ENCODE data around the gene ZNF684.
"Not testable (repeated sequence)": the region's sequence is repeated elsewhere in the genome, so short reads cannot be mapped to it uniquely, and the experiment has no call there.

The ZNF684 gene

DNA sequence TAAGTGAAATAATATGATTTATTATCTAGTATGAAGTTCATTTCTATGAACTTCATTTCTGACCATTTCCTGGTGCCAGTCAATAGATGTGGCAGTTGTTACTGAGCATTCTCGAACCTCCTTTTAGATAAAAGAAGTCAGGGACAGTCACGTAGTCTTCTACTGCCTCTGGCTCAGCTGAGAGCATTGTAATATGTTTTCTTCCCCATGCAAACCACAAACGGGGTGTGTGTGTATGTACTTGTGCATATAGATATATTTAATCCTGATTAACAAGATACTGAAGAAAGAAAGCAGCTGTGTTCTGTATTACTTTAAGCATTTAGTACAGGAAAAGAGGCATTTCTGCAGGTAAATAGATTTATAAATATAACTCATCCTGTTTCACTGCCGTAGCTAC is 21.6 kb downstream of the ZNF684 start:
- Mint-ChIP-seq H3K4me3 (no peak overlapping the region), H3K36me3 (peaks cover 8 to 9% of the 10 kb centered on the region in 2 donors)

DNA sequence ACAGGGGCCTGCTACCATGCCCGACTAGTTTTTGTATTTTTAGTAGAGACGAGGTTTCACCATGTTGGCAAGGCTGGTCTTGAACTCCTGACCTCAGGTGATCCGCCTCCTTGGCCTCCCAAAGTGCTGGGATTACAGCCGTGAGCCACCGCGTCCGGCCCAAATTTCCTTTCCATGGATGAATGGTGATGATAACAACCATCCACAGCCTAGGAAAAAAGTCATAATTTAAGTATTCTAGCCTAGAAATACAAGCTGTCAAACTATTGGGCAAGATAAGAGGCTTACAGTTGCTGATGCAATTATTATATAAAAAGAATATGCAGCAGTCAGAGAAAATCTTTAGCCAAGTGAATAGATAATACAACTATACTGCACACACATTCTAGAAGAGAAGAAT is 23.4 kb downstream of the ZNF684 start:
- not testable (repeated sequence) for ATAC-seq (replicated peaks); H3K9me3 Mint-ChIP-seq; H3K36me3 Mint-ChIP-seq; H3K27me3 Mint-ChIP-seq; DNase-seq; H3K27ac Mint-ChIP-seq; H3K4me3 Mint-ChIP-seq; H3K4me1 Mint-ChIP-seq

More for the DNA sequence above, 21.6 kb downstream of the ZNF684 start:
- Mint-ChIP-seq H3K27me3 (no peaks in the 10 kb centered on the region), H3K4me1 (no peaks in the 10 kb centered on the region), H3K27ac (no peak overlapping the region), H3K9me3 (peaks cover 0 to 4% of the 10 kb centered on the region in 2 donors)
- ATAC-seq (replicated peaks) (no peak), DNase-seq (no peak)

DNA sequence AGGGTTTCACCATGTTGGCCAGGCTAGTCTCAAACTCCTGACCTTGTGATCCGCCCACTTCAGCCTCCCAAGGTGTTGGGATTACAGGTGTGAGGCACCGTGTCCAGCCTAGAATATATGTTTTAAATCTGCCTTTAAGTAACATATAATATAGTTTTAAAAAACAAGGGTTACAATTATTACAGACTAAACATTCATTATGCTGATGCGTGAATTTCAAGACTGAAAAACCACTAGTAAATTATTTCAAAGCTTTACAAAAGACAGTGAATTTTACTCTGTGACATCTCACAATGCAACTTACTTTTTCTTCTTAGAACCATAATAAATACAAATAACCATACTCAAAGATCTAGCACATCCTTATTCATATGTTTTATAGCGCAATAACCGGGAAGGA is 24.7 kb downstream of the ZNF684 start:
- no peak overlapping the region for H3K4me3 Mint-ChIP-seq
- no peak for DNase-seq
- ATAC-seq (replicated peaks) = no peak
- peaks cover 0 to 4% of the 10 kb centered on the region in 2 donors for H3K9me3 Mint-ChIP-seq
- H3K36me3 Mint-ChIP-seq = no peaks in the 10 kb centered on the region
- H3K4me1 Mint-ChIP-seq = no peaks in the 10 kb centered on the region
- no peaks in the 10 kb centered on the region for H3K27me3 Mint-ChIP-seq
- no peak overlapping the region for H3K27ac Mint-ChIP-seq

DNA sequence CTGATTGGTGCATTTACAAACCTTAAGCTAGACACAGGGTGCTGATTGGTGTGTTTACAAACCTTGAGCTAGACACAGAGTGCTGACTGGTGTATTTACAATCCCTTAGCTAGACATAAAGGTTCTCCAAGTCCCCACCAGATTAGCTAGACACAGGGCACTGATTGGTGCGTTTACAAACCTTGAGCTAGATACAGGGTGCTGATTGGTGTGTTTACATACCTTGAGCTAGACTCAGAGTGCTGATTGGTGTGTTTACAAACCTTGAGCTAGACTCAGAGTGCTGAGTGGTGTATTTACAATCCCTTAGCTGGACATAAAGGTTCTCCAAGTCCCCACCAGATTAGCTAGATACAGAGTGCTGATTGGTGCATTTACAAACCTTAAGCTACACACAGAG is 26.8 kb downstream of the ZNF684 start:
- not testable (repeated sequence) for DNase-seq; ATAC-seq (replicated peaks); H3K36me3 Mint-ChIP-seq; H3K4me1 Mint-ChIP-seq; H3K27me3 Mint-ChIP-seq; H3K4me3 Mint-ChIP-seq; H3K27ac Mint-ChIP-seq; H3K9me3 Mint-ChIP-seq

DNA sequence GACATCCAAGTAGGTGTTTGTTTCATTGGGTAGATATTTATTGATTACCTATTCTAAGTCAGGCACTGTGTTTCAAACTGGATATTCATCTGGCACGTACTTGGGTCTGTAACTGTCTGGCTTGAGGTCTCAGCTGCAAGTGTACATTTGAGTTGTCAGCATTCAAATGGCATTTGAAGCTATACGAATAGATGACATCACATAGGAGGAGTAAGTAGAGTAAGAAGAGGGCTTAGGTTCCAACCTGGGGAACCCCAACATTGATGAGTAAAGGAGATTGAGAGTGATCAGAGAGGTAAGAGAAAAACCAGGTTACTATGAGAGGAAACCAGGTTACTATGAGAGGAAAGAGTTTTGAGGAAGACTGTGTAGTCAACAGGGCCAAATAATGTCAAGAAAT is 30.7 kb downstream of the ZNF684 start:
- H3K4me1 Mint-ChIP-seq = no peaks in the 10 kb centered on the region
- H3K9me3 Mint-ChIP-seq = peaks cover 5% of the 10 kb centered on the region in 2 donors
- peaks cover 13 to 20% of the 10 kb centered on the region in 2 donors for H3K27me3 Mint-ChIP-seq
- no peak for DNase-seq
- H3K27ac Mint-ChIP-seq = no peak overlapping the region
- no peak for ATAC-seq (replicated peaks)
- H3K4me3 Mint-ChIP-seq = no peak overlapping the region
- H3K36me3 Mint-ChIP-seq = no peaks in the 10 kb centered on the region

DNA sequence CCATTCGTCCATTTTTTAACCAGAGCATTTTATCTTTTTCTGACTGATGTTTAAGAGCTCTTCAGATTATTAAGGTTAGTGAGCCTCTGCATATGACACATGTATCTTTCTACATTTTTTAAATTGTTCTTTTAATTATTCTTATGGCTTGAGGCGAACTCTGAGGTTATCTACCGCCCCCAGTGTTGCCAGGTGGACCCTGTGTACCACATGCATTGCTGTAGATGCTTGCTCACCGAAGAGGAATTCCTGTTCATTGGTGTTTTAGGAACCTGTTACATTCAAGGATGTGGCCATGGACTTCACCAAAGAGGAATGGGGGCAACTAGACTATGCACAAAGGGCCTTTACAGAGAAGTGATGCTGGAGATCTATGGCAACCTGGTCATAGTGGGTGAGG is 31.8 kb downstream of the ZNF684 start:
- Mint-ChIP-seq H3K36me3 (no peaks in the 10 kb centered on the region), H3K27me3 (peaks cover 13 to 20% of the 10 kb centered on the region in 2 donors), H3K9me3 (peaks cover 3 to 5% of the 10 kb centered on the region in 2 donors), H3K27ac (no peak overlapping the region), H3K4me1 (no peaks in the 10 kb centered on the region), H3K4me3 (no peak overlapping the region)
- ATAC-seq (replicated peaks) (no peak), DNase-seq (no peak)

DNA sequence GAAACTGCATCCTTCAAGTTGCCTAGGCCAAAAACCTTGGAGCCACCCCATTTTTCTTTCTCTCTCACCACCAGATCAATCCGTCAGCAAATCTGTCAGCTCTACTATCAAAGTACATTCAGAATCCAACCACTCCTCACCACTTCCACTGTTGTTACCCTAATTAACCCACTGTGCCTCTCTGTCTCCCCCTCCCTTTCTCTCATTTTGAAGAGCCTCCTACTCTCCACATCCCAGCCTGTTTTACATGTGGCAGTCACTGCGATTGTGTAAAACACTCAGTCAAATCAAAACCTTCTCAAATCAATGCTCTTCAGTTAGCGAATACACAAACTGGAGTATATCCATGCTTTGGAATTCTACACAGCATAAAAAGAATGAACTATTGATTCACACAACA is 33.1 kb downstream of the ZNF684 start:
- Mint-ChIP-seq H3K4me3 (no peak overlapping the region), H3K27ac (no peak overlapping the region), H3K27me3 (peaks cover 13 to 20% of the 10 kb centered on the region in 2 donors), H3K4me1 (no peaks in the 10 kb centered on the region), H3K36me3 (no peaks in the 10 kb centered on the region), H3K9me3 (peaks cover 2 to 5% of the 10 kb centered on the region in 2 donors)
- DNase-seq (no peak), ATAC-seq (replicated peaks) (no peak)

DNA sequence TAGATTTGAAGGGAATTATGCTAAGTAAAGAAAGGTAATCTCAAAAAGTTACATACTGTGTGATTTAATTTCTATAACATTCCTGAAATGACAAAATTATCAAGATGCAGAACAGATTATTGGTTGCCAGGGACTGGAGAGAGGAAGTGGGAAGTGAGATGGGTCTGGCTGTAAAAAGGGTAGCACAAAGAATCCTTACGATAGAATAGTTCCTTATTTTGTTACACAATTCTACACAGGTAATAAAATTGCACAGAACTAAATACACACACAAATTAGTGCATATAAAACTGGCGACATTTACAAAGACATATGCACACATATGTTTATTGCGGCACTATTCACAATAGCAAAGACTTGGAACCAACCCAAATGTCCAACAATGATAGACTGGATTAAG is 33.5 kb downstream of the ZNF684 start:
- Mint-ChIP-seq H3K27ac (no peak overlapping the region), H3K4me3 (no peak overlapping the region), H3K4me1 (no peaks in the 10 kb centered on the region), H3K36me3 (no peaks in the 10 kb centered on the region), H3K9me3 (peaks cover 2 to 5% of the 10 kb centered on the region in 2 donors), H3K27me3 (peaks cover 13 to 20% of the 10 kb centered on the region in 2 donors)
- no peak for ATAC-seq (replicated peaks)
- no peak for DNase-seq

DNA sequence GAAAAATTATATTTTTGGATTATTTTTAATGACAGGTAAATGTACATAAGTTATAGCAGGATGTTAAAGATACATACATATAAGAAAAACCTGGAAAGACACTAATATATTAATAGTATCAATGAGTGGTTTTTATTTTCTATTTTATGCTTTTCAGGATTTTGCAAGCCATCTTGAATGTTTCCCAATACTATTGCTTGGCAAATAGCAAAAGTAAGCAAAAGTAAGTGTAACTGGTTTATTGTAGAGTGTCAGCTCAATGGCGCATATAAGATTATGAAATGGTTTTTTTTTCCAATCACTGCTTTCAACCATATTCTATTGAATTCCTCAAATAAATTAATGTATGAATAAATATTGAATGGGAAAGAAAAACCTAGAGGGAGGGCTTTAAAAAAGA is 36.4 kb downstream of the ZNF684 start:
- Mint-ChIP-seq H3K9me3 (peaks cover 2 to 5% of the 10 kb centered on the region in 2 donors), H3K27ac (no peak overlapping the region), H3K27me3 (peaks cover 10 to 13% of the 10 kb centered on the region in 2 donors), H3K36me3 (no peaks in the 10 kb centered on the region), H3K4me3 (no peak overlapping the region), H3K4me1 (no peaks in the 10 kb centered on the region)
- ATAC-seq (replicated peaks) (no peak), DNase-seq (no peak)

DNA sequence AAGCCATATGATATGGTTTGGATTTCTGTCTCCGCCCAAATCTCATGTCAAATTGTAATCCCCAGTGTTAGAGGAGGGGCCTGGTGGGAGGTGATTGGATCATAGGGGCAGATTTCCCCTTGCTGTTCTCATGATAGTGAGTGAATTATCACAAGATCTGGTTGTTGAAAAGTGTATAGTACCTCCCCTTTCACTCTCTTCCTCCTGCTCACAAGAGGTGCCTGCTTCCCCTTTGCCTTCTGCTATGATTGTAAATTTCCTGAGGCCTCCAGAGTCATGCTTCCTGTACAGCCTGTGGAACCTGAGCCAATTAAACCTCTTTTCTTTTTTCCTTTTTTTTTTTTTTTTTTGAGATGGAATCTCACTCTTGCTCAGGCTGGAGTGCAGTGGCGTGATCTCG is 43.4 kb downstream of the ZNF684 start:
- not testable (repeated sequence) for H3K4me3 Mint-ChIP-seq; DNase-seq; H3K27ac Mint-ChIP-seq; H3K9me3 Mint-ChIP-seq; H3K27me3 Mint-ChIP-seq; H3K4me1 Mint-ChIP-seq; ATAC-seq (replicated peaks); H3K36me3 Mint-ChIP-seq

DNA sequence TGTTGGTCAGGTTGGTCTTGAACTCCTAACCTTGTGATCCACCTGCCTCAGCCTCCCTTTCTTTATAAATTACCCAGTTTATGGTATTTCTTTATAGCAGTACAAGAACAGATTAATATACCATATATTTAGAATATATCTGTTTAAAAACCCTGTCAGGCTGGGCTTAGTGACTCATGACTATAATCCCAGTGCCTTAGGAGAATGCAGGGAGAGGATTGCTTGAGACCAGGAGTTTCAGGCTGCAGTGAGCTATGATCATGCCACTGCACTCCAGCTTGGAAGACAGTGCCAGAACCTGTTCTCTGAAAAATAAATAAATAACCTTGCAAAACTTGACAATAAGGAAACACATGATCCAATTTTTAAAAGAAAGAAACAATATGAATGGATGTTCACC is 43.9 kb downstream of the ZNF684 start:
- peaks cover 8 to 9% of the 10 kb centered on the region in 2 donors for H3K27me3 Mint-ChIP-seq

DNA sequence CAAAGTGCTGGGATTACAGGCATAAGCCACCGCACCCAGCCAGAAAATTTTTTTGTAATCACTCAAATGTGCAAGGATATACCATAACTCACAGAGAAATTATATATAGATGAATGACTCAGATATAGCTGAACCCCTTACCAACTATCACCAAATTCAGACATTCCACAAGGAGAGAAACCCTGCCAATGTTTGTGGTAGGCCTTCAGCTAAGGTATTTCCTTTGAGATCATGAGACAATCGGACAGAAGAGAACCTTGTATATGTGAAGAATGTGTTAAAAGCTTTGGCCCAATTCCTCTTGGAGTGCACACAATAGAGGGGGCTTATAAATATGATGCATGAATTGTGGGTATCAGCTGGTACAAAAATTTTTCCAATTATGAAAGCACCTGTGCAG is 50.7 kb downstream of the ZNF684 start:
- H3K36me3 Mint-ChIP-seq = no peaks in the 10 kb centered on the region

More for the DNA sequence above, 43.9 kb downstream of the ZNF684 start:
- Mint-ChIP-seq H3K27ac (no peak overlapping the region), H3K9me3 (peaks cover 0 to 2% of the 10 kb centered on the region in 2 donors), H3K36me3 (no peaks in the 10 kb centered on the region), H3K4me1 (no peaks in the 10 kb centered on the region), H3K4me3 (no peak overlapping the region)
- DNase-seq (no peak), ATAC-seq (replicated peaks) (no peak)

DNA sequence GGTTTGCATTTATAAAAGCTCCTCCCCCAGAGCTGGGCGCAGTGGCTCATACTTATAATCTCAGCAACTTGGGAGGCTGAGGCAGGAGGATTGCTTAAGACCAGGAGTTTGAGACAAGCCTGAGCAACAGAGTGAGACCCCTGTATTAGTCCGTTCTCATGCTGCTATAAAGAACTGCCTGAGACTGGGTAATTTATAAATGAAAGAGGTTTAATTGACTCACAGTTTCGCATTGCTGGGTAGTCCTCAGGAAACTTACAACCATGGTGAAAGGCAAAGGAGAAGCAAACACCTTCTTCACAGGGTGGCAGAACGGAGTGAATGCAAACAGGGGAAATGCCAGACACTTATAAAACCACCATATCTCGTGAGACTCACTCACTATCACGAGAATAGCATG is 52.5 kb downstream of the ZNF684 start:
- Mint-ChIP-seq H3K4me3 (no peak overlapping the region), H3K4me1 (no peaks in the 10 kb centered on the region), H3K27me3 (peaks cover 4 to 15% of the 10 kb centered on the region in 2 donors), H3K9me3 (no peaks in the 10 kb centered on the region), H3K27ac (no peak overlapping the region), H3K36me3 (no peaks in the 10 kb centered on the region)
- ATAC-seq (replicated peaks) (no peak), DNase-seq (no peak)

More for the DNA sequence above, 50.7 kb downstream of the ZNF684 start:
- Mint-ChIP-seq H3K9me3 (peaks cover 0 to 2% of the 10 kb centered on the region in 2 donors), H3K27ac (peak overlapping the region; percentile 25), H3K4me1 (no peaks in the 10 kb centered on the region), H3K27me3 (peaks cover 4 to 20% of the 10 kb centered on the region in 2 donors), H3K4me3 (no peak overlapping the region)
- ATAC-seq (replicated peaks) = no peak
- no peak for DNase-seq

DNA sequence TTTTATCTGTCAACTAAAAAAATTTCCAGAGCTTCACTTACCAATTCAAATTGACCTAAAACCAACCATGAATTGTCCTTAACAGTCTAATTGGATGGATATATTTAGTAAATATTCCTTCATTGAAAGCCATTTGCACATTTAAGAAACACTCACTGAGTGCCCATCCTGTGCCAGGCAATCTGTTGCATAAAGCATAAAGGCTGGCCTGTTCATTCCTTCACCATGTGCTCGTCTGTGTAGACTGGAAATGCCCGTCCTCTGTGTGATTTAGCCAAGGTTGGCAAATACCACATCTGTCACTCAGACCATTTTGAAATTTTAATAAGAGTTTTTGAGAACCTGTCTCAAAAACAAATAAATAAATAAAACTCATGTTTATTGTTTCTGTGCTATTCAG is 57.1 kb downstream of the ZNF684 start:
- no peaks in the 10 kb centered on the region for H3K4me1 Mint-ChIP-seq
- H3K9me3 Mint-ChIP-seq = no peaks in the 10 kb centered on the region
- ATAC-seq (replicated peaks) (no peak), DNase-seq (no peak)
- H3K4me3 Mint-ChIP-seq = no peak overlapping the region
- H3K27ac Mint-ChIP-seq = no peak overlapping the region
- peaks cover 6 to 21% of the 10 kb centered on the region in 2 donors for H3K27me3 Mint-ChIP-seq
- no peaks in the 10 kb centered on the region for H3K36me3 Mint-ChIP-seq

DNA sequence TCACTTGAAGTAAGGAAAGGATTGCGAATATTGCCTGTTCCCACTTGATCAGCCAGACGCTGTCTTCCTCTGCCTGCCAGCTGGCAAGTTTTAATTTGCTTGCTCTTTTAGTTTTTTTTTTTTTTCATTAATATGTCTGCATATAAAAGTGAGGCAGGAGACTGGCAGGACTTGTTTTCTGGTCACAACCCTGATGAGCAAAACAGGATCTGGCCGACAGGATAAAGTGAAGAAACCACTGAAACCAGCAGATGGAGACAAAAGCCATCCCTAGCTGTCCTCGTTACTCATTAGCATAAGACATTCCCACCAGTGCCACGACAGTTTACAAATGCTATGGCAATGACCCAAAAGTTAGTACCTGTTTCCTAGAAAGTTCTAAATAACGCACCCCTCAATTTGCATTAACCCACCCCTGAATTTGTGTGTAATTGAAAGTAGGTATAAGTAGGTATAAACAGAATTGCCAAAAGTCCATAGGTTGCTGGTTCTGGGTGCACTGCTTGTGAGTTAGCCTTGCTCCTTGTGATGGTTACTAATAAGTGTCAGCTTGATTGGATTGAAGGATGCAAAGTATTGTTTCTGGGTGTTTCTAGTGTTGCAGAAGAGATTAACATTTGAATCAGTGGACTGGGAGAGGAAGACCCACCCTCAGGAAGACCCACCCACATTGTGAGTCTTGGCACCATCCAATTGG is 60.8 kb downstream of the ZNF684 start:
- Mint-ChIP-seq H3K4me3 (no peak overlapping the region), H3K36me3 (no peaks in the 10 kb centered on the region), H3K27ac (no peak overlapping the region), H3K4me1 (no peaks in the 10 kb centered on the region), H3K9me3 (no peaks in the 10 kb centered on the region), H3K27me3 (peaks cover 11 to 13% of the 10 kb centered on the region in 2 donors)
- no peak for DNase-seq
- peak; percentile 63 to 71 for ATAC-seq (replicated peaks)
